K562 (cell line): Measurements from ENCODE around the gene SSU72. TPM values are rescaled to one million over a fixed set of nuclear protein-coding genes. Genes with fewer than 3 reads are reported as not detected.
A peak's percentile ranks its signal among the peaks of the same experiment; 100 is the strongest.

ENCODE experiments used
- ATAC-seq: fragments of 200-7000 bp; cut with Tn5 transposase; 3 replicates; pipeline ENCODE4 v1.9.1; 2020; ENCODE audit warnings: moderate library complexity
- BruUV-seq: library from RNA; stranded (reverse); fragments of 400-500 nt; replicated peaks from 2 replicates; lab custom pipeline; 2021; lab: Mats Ljungman, UMichigan
- CTCF ChIA-PET: fragments of 300-600 bp; formaldehyde crosslinking; extraction: SDS; loops from one replicate; lab custom pipeline; 2021; ENCODE audit warnings: low intra/inter-chr PET ratio; lab: Yijun Ruan, JAX
- POLR2A ChIA-PET: fragments of 300-600, 350-650 bp; sonication (Branson Sonifier 250); formaldehyde crosslinking; extraction: SDS; loops from one replicate; lab custom pipeline; 2021; ENCODE audit warnings: antibody characterized with exemption, inconsistent platforms; lab: Yijun Ruan, JAX
- DNase-seq, 4 experiments: peaks; one replicate each; pipeline versions ENCODE4 v3.0.0 to v3.0.0-alpha.2; 2011 to 2018; ENCODE audit warnings: low spot score in 3 of 4, mixed read lengths in 3 of 4; ENCODE audit errors: extremely low read depth in 1 of 4
- FAIRE-seq: peaks from 2 replicates; lab custom pipeline; 2011; peaks lifted over from hg19 to GRCh38; lab: Jason Lieb, UNC
- H2AFZ ChIP-seq: 2 replicates; pipeline ENCODE4 v1.6.0; 2011; ENCODE audit warnings: low read depth, low read length, control low read depth, inconsistent platforms
- H3K27ac ChIP-seq: fragments of 200-600 bp; 3 replicates; pipeline ENCODE4 v1.8.0; 2011; ENCODE audit warnings: low read depth, mild to moderate bottlenecking, control low read depth, inconsistent platforms, low read length, moderate library complexity, mixed read lengths; ENCODE audit errors: extremely low read depth
- H3K27me3 ChIP-seq, 2 experiments: fragments of 300-600 bp in 1 of 2; 2 replicates in 1 of 2; 3 replicates in 1 of 2; pipeline versions ENCODE4 v1.6.0 to v1.8.0; 2011; ENCODE audit warnings: inconsistent platforms in 2 of 2, low read length in 2 of 2, mild to moderate bottlenecking in 1 of 2, mixed read lengths in 1 of 2, moderate library complexity in 1 of 2; ENCODE audit not compliant: control insufficient read depth in 2 of 2, insufficient read depth in 2 of 2
- H3K36me3 ChIP-seq: fragments of 300-600 bp; 3 replicates; pipeline ENCODE4 v1.8.0; 2011; ENCODE audit warnings: mild to moderate bottlenecking, low read length, inconsistent platforms; ENCODE audit not compliant: control insufficient read depth, insufficient read depth
- H3K4me1 ChIP-seq, 2 experiments: fragments of 200-600 bp in 1 of 2; replicated peaks in 1 of 2; 2 replicates in 1 of 2; 3 replicates in 1 of 2; pipeline versions ENCODE4 v1.5.1 to v1.8.0; 2011; ENCODE audit warnings: inconsistent platforms in 2 of 2, low read length in 2 of 2, mild to moderate bottlenecking in 1 of 2, mixed read lengths in 1 of 2, moderate library complexity in 1 of 2; ENCODE audit not compliant: control insufficient read depth in 2 of 2, insufficient read depth in 2 of 2
- H3K4me2 ChIP-seq: 2 replicates; pipeline ENCODE4 v1.6.1; 2011; ENCODE audit warnings: low read length, control low read depth, inconsistent platforms, mixed read lengths; ENCODE audit not compliant: insufficient read depth
- H3K4me3 ChIP-seq: fragments of 200-600 bp; sonication (generic), shearing (Covaris generic); 2 replicates; pipeline ENCODE4 v1.5.1; 2016; ENCODE audit warnings: control low read depth, inconsistent platforms
- H3K79me2 ChIP-seq: fragments of 200-600 bp; 3 replicates; pipeline ENCODE4 v1.8.0; 2011; ENCODE audit warnings: low read length, inconsistent platforms; ENCODE audit not compliant: control insufficient read depth, insufficient read depth
- H3K9ac ChIP-seq, 2 experiments: 2 replicates each; pipeline versions ENCODE4 v1.6.0 to v1.6.1; 2011; ENCODE audit warnings: low read depth in 2 of 2, low read length in 2 of 2, control low read depth in 1 of 2, inconsistent platforms in 1 of 2, mild to moderate bottlenecking in 1 of 2, mixed read lengths in 1 of 2; ENCODE audit not compliant: insufficient read depth in 1 of 2
- H3K9me1 ChIP-seq: one replicate; pipeline ENCODE4 v1.6.0; 2011; ENCODE audit warnings: inconsistent platforms, mild to moderate bottlenecking, low read length, moderate library complexity; ENCODE audit not compliant: control insufficient read depth, insufficient read depth
- H3K9me3 ChIP-seq: replicated peaks from 2 replicates; pipeline ENCODE4 v1.5.1; 2011; ENCODE audit warnings: low read depth, low read length, inconsistent platforms; ENCODE audit not compliant: control insufficient read depth, insufficient read depth
- H4K20me1 ChIP-seq: replicated peaks from 2 replicates; pipeline ENCODE4 v1.6.1; 2011; ENCODE audit warnings: low read length, inconsistent platforms, mixed read lengths; ENCODE audit not compliant: control insufficient read depth, insufficient read depth
- MEIS2 ChIP-seq: fragments of 450-650 bp; IDR thresholded peaks from 2 replicates; pipeline ENCODE4 v1.6.1; 2014; ENCODE audit warnings: mild to moderate bottlenecking; ENCODE audit not compliant: partially characterized antibody
- RBFOX2 ChIP-seq: fragments of 200-400 bp; formaldehyde crosslinking; IDR thresholded peaks from 2 replicates; pipeline ENCODE4 v1.6.1; 2017; ENCODE audit warnings: low read depth, mild to moderate bottlenecking, low read length, moderate library complexity
- ZNF282 ChIP-seq: sonication (generic); formaldehyde crosslinking; IDR thresholded peaks from 2 replicates; pipeline ENCODE4 v1.8.1; 2023; ENCODE audit warnings: missing genetic modification reagents
- WGBS: fragments of 100-300 bp; shearing (Covaris generic); methylation state at CpG from one replicate; pipeline ENCODE4 v1.1.6; 2016; ENCODE audit warnings: low coverage, mixed read lengths; ENCODE audit not compliant: insufficient coverage; ENCODE audit errors: missing lambda C conversion rate; 5-methylcytosine and 5-hydroxymethylcytosine counted together
- in situ Hi-C: fragments of 300-500 bp; cut with MboI; formaldehyde crosslinking; loops from 4 replicates; pipeline ENCODE4 v1.15.0; 2018; ENCODE audit warnings: inconsistent platforms, mixed read lengths
- intact Hi-C: fragments of 100-400 bp; cut with micrococcal nuclease; formaldehyde crosslinking; loops from 2 replicates; pipeline ENCODE4 v1.14.2; 2022
- polyA plus RNA-seq, 8 experiments: library from polyadenylated mRNA; depleted of rRNA in 4 of 8; stranded (reverse) in 5 of 8; unstranded in 3 of 8; fragments of >200 nt; fragmentation: Nextera tagmentation in 2 of 8; fragmentation: Illumina TruSeq in 1 of 8; extraction: Ambion mirVana in 2 of 8; extraction: Trizol in 1 of 8; gene quantifications; 2 replicates each; pipeline versions ENCODE4 v1.2.1 to v1.2.3, GENCODE V29; 2011 to 2014; ENCODE audit warnings: inconsistent platforms in 1 of 8, missing spikeins in 1 of 8
- total RNA-seq, 7 experiments: library from RNA; depleted of rRNA in 6 of 7; stranded (reverse); fragments of >200 nt in 6 of 7; fragmentation: Illumina TruSeq in 2 of 7; extraction: Trizol in 2 of 7; gene quantifications; 2 replicates each; pipeline versions ENCODE4 v1.2.1 to v1.2.3, GENCODE V29; 2011 to 2021; ENCODE audit warnings: low replicate concordance in 1 of 7
- TF ChIP-seq, protein P1 (sequence below), 2 experiments: IDR thresholded peaks in 1 of 2; conservative IDR thresholded peaks in 1 of 2; 2 replicates each; pipeline ENCODE4 v1.6.1; 2016; ENCODE audit warnings: low read depth in 2 of 2, mild to moderate bottlenecking in 1 of 2, missing compliant biosample characterization in 1 of 2, missing genetic modification characterization in 1 of 2, moderate library complexity in 1 of 2
- TF ChIP-seq, protein P2 (sequence below), 2 experiments: fragments of 450-650 bp in 1 of 2; sonication (generic) in 1 of 2; formaldehyde crosslinking in 1 of 2; IDR thresholded peaks in 1 of 2; conservative IDR thresholded peaks in 1 of 2; 2 replicates each; pipeline versions ENCODE4 v1.6.1 to v1.8.1; 2016 to 2023; ENCODE audit warnings: mild to moderate bottlenecking in 2 of 2, moderate library complexity in 2 of 2, inconsistent platforms in 1 of 2, missing genetic modification reagents in 1 of 2
- TF ChIP-seq, protein P3 (sequence below): fragments of 450-650 bp; IDR thresholded peaks from 2 replicates; pipeline ENCODE4 v1.6.1; 2016

Gene SSU72
- total and polyA plus RNA-seq, 9 of the 15 experiments (the other 6 are each of a cell fraction or from before 2014, with no cell fraction given), result 70.8 to 201 (median 94.6) TPM

DNA sequence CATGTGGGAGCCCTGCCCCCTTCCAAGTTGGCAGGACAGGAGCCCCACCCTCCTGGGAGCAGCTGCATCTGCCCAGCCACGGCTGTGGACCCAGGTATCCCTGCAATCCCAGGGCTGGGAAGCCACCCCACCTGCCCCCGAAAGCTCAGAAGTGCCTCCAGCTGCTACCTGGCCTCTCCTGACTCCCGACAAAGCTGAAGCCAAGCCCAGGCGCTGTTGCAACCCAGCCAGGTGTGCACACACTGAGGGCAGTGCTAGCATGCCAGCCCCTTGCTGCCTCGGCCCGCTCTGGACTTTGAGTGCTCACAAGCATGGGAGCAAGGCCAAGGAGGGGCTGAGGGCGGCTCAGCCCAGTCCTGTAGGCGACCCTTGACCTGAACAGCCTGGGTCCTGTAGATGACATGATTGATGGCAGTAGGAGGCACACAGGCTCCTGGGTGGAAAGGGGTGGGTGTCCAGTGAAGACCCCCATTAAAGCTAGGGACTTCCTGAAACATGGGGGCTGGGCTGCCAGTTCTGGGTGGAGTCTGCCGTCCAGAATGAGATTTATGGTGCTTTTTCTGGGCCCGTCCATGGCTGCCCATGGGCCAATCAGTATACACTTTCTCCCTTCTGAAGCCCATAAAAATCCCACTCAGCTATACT lies 2.8 kb upstream of the SSU72 start:
- CTCF ChIA-PET, result no interaction called here
- peaks cover 15 to 35% of the 10 kb centered on the region in 2 experiments; a peak in 4 of 5 replicates for H3K4me1 ChIP-seq
- peaks cover 7% of the 10 kb centered on the region; the same call in 2 of the 3 replicates for H3K36me3 ChIP-seq
- peak overlapping the region in 1 of 2 experiments; percentile 59; a peak in 1 of 4 replicates for H3K9ac ChIP-seq
- peaks cover 29% of the 10 kb centered on the region for H3K79me2 ChIP-seq
- no peak for ATAC-seq
- H3K4me3 ChIP-seq, result no peak overlapping the region
- no peaks in the 10 kb centered on the region for H3K9me3 ChIP-seq
- no TSS peak for BruUV-seq
- TF ChIP-seq, protein P1, sequence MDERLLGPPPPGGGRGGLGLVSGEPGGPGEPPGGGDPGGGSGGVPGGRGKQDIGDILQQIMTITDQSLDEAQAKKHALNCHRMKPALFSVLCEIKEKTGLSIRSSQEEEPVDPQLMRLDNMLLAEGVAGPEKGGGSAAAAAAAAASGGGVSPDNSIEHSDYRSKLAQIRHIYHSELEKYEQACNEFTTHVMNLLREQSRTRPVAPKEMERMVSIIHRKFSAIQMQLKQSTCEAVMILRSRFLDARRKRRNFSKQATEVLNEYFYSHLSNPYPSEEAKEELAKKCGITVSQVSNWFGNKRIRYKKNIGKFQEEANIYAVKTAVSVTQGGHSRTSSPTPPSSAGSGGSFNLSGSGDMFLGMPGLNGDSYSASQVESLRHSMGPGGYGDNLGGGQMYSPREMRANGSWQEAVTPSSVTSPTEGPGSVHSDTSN (CRISPR knock-in tag; IDR thresholded peaks at IDR 0.05; ENCODE audit: low read depth), result no peak
- TF ChIP-seq, protein P1 (tag; conservative IDR thresholded peaks at IDR 0.05; ENCODE audit: low read depth), result peak; percentile 76
- TF ChIP-seq, protein P2, sequence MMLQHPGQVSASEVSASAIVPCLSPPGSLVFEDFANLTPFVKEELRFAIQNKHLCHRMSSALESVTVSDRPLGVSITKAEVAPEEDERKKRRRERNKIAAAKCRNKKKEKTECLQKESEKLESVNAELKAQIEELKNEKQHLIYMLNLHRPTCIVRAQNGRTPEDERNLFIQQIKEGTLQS (IDR thresholded peaks at IDR 0.05), result no peak
- TF ChIP-seq, protein P2 (CRISPR knock-in tag; conservative IDR thresholded peaks at IDR 0.05), result no peak
- TF ChIP-seq MEIS2 (peak; percentile 90), ZNF282 (CRISPR knock-in tag) (0 out of 2 replicates have a peak, but pooled peaks have one; percentile 36), RBFOX2 (0 out of 2 replicates have a peak, but pooled peaks have one; percentile 20)
- TF ChIP-seq, protein P3, sequence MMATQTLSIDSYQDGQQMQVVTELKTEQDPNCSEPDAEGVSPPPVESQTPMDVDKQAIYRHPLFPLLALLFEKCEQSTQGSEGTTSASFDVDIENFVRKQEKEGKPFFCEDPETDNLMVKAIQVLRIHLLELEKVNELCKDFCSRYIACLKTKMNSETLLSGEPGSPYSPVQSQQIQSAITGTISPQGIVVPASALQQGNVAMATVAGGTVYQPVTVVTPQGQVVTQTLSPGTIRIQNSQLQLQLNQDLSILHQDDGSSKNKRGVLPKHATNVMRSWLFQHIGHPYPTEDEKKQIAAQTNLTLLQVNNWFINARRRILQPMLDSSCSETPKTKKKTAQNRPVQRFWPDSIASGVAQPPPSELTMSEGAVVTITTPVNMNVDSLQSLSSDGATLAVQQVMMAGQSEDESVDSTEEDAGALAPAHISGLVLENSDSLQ, result peak; percentile 86
- TF ChIP-seq, all 486 proteins: peak for 5
- no peak overlapping the region for H3K27ac ChIP-seq
- H2AFZ ChIP-seq, result peak overlapping the region; percentile 49
- 33% methylated on average over 10 of the region's 10 CpGs for WGBS
- H3K27me3 ChIP-seq, result peaks cover 0 to 18% of the 10 kb centered on the region in 2 experiments; a peak in 3 of 5 replicates
- POLR2A ChIA-PET, result interaction anchor here (0.8 to 3.4 kb wide), 9 partner anchors 9 to 327 kb away, joined by 3 to 21 read pairs (median 5); partner anchors contain the start of gene MIB2
- no peaks in the 10 kb centered on the region for H3K9me1 ChIP-seq
- FAIRE-seq (no peak), DNase-seq (no peak)
- intact Hi-C loops (no loop called here), in situ Hi-C loops (no loop called here)
- H4K20me1 ChIP-seq, result no peaks in the 10 kb centered on the region
- H3K4me2 ChIP-seq, result no peak overlapping the region; the same call in 1 of the 2 replicates
